ENCODE measurements around the gene STXBP6.

Gene STXBP6

DNA sequence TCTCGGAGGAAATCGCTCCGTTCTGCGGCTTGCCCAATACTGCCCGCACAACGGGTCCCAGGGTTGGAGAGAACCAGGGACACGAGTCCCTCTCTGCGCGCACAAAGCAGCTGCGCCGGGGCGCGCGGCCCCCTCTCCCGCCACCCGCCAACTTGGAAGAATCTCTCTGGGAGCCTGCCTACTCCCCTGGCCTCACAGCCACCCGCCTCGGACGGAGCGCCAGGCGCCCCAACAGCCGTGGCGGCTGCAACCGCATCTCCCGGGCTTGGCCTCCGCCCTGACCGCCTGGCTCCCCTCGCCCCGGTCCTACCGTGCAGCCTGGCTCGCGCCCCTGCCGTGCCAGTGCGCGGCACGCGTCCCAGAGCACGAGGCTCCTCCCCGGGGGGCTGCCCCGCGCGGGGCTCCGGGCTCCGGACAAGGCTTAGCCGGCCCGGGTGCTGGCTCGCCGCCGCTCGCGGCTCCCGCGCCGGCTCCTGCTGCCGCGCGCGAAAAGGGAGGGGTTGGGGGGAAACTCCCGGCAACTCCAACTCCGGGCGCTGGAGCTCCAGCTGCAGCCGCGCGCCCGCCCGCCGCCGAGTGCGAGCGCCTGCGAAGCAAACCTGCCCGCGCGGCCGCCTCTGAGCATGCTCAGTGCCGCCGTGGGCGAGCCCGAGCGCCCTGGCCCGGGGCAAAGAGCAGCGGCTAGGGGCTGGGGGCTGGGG lies at the start of gene STXBP6:
STXBP6 (minus strand) TSS at position 580 of the 701 bp plus-strand sequence. CDS start 75,329 bp downstream, outside the sequence.
- in situ Hi-C loops (cut with MboI; ENCODE audit: low sequenced_read_pairs), result no loop called here

DNA sequence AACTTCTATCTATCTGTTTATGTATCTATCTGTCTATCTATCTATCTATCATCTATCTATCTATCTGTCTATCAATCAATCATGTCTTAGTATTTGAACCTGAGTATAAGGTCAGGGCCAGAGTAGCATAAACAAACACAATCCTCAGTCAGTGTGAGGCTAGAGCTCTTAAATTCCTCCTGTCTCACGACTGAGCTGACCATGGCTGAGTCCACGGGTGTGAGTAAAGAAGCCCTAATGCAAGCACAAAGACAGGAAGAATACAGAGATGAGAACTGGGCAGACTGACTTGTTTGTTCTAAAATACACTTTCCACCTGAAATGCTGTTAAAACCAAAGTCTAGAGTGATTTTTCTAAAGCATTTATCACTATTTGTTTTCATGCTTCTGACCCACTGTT lies 47.2 kb upstream of the STXBP6 start:
- in situ Hi-C loops (cut with MboI; ENCODE audit: low sequenced_read_pairs), result no loop called here

DNA sequence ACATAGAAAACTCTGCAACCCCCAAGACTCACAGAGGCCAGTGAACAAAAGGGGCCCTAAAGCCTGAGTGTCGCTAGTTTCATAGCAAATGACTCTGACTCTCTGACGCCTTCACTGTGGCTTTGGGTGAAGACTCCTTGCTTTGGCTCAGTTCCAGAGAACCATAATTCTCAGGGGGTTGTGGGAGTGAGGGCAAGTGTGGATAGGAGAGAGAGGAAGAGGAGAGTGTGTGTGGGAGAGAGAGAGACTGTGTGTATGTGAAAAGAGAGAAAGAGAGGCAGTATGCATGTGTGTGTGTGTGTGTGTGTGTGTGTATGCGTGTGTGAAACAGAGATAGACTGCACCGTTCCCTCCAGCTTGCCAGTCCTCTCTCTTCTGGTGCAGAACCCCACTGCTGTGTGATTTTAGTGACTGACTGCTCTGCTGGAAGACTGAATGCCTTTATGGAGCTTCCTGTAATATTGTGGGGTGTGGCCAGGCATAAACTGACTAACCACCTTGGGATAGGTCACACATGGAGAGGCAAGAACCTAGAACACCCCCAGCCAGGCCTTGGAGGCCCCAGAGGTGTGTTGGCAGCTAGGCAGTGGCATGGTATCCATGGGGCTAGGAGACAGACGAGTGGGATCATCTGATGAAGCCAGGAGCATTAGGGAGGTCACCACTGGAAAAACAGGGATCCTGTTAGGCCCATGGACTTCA lies 45.9 kb upstream of the STXBP6 start:
- in situ Hi-C loops (cut with MboI; ENCODE audit: low sequenced_read_pairs), result no loop called here

DNA sequence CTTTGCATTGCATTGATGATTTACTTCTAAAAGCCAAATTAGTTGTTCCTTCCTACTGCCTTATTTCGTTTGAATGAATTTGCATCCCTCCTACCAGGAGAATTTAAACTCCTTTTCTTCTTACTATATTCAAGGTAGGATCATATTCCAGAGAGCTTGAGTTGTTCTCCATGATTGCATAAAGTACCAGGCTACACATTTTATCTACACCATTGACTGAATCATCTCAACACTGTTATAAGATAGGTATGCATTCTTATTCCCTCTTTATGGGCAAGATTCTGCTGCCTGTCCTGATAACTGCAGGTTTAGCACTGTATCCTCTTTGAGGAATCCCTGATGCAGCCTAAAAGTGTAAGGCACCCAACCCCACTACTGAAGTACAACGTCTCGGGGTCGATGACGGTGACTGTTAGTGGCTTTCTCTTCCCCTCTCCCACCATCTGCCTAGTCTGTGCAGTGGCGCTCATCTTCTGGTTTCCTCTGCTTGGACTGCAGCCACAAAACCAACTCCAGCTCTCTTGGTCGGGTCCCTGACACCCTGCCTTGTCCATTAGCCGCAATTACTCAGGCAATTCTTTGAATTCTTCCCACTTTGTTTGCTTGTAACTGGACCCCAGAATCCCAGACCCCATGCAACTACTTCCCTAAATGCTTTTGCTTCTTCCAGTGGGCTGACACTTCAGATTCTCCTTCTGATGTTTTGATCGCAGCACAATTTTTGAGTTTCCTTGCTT lies 44.4 kb upstream of the STXBP6 start:
- in situ Hi-C loops (cut with MboI; ENCODE audit: low sequenced_read_pairs), result no loop called here

DNA sequence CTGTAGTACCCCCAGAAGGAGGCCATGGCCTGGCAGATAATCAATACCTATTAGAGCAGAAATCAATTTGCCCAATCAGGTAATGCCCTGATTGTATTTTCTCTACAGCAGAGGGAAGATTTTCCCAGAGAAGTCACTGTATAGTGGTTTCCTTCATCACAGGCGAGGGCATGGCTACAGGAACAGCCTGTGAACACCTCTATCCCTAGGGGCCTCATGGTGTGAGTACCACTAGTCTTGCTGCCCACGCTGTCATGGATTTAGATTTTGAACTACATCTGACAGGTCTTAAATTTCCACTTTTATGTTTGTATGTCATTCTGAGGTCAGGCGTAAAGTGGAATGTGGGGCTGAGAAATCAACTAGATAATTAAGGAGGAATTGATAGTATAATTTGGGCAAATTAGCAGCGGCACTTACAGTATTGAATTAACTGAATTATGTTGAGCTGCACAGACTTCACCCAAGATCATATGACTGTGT lies 42.4 kb upstream of the STXBP6 start:
- in situ Hi-C loops (cut with MboI; ENCODE audit: low sequenced_read_pairs), result no loop called here

DNA sequence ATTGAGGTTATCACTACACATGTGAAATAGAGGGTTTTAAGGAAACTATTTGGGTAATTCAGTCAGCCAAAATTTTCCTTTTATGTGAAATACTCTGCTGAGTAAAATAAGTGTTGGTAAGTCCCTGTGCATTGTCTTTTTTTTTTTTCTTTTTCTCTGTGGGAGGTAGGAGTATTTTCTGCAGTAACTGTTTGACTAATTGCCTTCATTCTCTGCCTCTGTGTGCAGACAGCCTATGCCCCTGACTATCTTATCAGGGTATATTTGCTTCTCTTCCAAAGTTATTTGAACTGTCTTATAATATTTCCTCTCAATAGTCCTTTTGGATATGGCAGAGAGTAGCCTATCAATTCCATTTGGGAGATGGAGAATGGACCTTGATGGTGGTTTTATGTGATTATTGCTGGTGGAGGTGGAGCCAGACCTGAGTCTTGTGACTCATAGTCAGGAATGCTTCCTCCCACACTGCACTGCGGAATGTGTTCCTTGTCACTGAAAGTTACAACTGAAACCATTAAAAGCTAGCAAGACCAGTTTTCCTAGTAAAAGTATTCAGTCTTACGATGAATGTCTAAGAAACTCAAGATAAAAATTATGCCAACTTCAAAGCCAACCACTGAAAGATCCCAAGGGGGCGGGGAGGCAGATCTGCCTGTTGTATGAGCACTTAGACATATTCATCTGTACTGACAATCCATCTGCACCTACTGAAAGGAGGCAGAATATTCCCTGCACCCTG lies 40.9 kb upstream of the STXBP6 start:
- in situ Hi-C loops (cut with MboI; ENCODE audit: low sequenced_read_pairs), result no loop called here

DNA sequence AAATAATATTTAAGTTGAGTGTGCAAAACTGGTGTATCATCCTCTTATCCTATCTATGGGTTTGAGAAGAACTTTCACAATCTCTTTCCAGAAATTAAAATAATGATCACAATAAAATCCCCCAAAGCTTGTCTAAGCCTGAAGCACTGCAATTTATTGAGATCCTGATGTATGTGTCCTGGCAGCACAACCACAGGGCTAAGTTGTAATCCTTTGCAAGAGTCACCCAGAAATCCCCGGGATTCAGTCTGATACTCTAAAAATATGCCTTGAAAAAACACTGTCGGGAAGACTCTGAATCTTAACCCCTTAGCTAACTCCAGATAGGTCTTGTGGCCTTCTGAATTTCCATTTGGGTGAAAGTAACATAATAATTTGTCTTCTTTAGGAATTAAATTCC lies 40.3 kb upstream of the STXBP6 start:
- in situ Hi-C loops (cut with MboI; ENCODE audit: low sequenced_read_pairs), result no loop called here

DNA sequence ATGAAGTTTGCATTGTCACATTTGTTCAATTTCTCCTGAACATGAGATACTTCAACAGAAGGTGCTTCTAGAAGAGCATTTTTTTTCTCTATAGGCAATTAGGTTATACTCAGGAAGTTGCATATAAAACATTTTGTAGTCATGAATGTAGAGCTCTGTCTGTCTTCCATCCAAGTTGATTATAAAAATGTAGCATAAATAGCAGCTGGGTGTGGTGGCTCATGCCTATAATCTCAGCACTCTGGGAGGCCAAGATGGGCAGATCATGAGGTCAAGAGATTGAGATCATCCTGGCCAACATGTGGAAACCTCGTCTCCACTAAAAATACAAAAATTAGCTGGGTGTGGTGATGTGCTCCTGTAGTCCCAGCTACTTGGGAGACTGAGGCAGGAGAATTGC lies 39.5 kb upstream of the STXBP6 start:
- in situ Hi-C loops (cut with MboI; ENCODE audit: low sequenced_read_pairs), result no loop called here

DNA sequence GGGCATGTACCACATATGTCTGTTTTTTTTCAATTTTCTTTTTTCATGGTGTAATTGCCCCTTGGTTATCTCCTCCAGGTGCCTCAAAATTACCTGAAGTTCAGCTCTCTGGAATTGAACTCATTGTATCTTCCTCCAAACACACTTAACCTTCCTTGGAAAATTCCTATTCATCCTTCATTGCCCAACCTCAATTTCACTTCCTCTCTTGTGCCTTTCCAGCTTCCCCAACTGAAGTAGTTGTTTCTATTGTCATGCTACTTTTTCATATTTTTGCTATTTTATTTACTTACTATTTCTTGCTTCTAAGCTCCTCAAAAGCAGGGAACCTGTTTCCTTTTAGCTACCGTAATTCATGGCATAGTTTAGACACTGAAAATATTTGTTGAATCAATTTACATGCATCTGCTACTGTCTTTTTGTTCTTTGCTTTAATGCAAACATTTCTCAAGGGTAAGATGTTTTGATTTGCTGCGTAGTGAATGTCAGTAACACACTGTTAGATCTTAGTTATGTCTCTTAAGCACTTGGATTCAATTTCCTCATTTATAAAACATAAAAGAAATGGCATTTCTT lies 37.0 kb upstream of the STXBP6 start:
- in situ Hi-C loops (cut with MboI; ENCODE audit: low sequenced_read_pairs), result no loop called here

DNA sequence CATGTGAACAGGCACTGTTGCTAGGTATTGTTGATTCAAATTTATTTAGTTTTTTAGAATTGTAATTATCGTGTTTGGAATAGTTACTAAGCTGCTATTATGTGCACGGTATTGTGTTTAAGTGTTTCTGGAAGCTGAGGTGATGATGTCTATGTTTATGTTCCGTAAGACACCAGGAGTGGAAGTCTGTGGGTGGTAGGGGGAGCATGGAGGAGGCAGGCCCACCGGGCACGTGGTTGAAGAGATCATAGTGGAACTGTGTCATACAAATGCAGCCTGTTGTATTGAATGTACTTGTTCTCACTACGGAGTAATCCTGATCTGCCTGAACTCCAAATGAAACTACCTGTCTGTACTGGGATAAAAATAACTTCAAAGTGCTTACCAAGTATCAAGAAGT lies 36.1 kb upstream of the STXBP6 start:
- in situ Hi-C loops (cut with MboI; ENCODE audit: low sequenced_read_pairs), result no loop called here

DNA sequence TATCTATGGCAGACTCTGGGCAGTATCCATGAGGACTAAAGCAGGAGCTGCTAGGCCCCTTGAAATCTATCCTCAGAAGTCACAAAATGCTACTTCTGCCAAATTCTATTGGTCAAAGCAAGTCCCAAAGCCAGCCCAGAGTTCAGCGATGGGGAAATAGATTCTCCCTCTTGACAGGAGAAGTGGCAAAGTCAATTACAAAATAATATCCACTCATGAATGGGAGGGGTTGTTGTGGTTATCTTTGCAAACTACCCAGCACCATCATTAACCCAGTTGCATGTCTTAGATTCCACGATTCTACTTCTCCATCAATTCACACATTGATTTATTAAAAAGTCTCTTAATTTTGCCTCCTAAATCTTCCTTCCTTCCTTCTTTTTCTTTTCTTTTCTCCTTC lies 30.7 kb upstream of the STXBP6 start:
- in situ Hi-C loops (cut with MboI; ENCODE audit: low sequenced_read_pairs), result no loop called here

DNA sequence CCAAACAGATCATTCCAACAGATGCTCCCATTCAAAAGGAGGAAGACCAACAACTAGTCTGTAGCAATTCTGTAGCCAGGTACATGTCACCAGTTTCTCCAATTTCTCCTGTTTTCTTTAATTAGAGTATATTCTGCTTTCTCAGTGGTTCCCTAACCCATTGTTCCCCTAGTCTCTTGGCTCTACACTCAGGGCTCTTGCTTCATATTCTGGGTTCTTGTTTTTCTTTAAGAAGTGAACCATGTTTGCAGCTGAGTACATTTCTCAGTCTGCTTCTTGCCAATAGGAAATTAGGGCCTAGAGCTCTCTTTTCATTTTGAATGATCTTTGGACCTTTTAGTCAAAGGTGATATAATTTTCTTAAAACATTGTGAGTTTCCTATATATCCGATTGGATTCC lies 29.4 kb upstream of the STXBP6 start:
- in situ Hi-C loops (cut with MboI; ENCODE audit: low sequenced_read_pairs), result no loop called here

DNA sequence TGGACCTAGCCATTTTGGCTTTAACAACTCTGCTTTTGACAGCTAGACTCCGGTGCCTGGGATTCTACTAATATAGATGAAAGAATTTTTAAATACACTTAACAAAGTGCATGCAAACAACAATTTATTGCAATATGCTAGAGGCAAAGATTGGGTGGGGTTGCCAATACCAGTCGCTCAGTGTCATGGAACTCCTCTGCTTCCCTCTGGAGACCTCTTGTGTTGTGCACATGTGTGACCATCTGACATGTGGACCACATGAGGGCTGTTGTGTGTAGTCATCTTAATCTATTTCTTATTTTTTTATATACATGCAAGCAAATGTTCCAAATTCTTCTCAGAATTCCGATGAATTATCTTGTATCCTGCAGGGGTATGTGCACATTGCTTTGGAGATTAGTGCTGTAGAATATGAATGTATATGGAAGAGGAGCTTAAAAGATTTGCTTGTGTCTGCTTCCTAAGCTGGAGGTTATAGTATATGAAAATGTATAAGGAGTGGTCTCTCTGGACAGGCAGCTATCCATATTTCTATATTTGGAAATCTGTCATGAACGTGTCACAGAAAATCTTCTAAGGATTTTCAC lies 24.2 kb upstream of the STXBP6 start:
- in situ Hi-C loops (cut with MboI; ENCODE audit: low sequenced_read_pairs), result no loop called here

DNA sequence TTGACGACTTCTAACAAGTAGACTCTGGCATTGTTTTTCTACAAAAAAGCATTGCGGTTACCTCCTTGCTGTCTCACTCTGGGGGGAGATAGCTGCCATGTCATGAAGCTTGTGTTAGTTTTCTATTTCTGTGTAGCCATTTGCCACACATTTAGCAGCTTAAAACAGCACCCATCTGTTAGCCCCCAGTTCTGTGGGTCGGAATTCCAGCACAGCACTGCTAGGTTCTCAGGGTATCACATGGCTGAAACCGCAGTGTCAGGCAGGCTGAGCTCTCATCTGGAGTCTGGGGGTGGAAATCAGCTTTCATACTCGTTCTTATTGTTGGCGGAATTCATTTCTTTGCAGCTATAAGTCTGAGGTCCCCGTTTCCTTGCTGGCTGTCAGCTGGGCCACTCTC lies 19.9 kb upstream of the STXBP6 start:
- in situ Hi-C loops (cut with MboI; ENCODE audit: low sequenced_read_pairs), result no loop called here

DNA sequence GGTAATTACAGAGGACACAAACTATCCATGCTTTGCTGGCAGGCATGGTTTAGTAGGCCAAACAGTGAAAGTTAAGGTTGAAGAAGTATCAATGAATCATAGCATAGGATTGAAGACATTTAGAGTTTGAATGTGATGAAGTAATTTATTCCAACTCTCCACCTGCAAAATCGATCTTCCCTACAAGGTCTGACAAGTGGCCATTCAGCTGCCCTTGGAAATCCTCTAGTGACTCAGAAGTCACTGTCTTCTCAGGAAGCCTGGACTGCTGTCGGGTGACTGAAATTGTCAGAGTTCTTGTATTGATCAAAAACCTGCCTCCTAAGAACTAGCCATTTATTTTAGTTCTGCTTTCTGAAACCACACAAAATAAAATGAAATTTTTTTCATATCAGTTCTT lies 17.7 kb upstream of the STXBP6 start:
- in situ Hi-C loops (cut with MboI; ENCODE audit: low sequenced_read_pairs), result no loop called here

DNA sequence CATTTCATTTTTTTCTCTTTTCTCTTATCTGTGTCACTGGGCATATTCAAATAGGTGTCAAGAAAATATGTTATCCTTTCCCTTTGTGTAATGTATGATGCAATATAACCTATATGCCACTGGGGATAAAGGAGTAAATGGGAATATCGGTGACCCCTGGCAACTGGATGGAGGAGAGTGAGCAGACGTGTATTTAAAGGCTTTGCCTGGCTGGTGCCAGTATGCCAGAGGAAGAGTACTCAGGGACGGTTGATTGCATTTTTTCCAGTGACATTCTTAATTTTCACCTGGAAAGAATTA lies 12.0 kb upstream of the STXBP6 start:
- in situ Hi-C loops (cut with MboI; ENCODE audit: low sequenced_read_pairs), result no loop called here

DNA sequence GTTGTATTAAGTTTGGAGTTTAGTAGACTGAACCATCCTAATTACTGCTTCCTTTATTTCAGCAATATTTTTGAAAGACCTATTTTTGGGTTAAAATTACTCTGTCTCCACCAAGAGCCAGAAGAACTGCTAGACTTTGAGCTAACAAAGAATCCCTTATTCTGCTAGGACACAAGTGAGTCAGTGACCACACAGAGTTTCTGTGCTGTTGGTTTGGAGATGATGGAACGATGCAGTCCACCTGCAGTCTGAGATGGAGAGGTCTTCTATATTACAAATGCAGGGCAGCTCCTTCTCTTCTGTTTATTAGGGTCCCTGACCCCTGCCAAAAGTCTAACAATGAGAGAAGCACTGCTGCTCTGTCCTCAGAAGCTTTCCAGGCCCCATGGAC lies 6.7 kb upstream of the STXBP6 start:
- in situ Hi-C loops (cut with MboI; ENCODE audit: low sequenced_read_pairs), result no loop called here

DNA sequence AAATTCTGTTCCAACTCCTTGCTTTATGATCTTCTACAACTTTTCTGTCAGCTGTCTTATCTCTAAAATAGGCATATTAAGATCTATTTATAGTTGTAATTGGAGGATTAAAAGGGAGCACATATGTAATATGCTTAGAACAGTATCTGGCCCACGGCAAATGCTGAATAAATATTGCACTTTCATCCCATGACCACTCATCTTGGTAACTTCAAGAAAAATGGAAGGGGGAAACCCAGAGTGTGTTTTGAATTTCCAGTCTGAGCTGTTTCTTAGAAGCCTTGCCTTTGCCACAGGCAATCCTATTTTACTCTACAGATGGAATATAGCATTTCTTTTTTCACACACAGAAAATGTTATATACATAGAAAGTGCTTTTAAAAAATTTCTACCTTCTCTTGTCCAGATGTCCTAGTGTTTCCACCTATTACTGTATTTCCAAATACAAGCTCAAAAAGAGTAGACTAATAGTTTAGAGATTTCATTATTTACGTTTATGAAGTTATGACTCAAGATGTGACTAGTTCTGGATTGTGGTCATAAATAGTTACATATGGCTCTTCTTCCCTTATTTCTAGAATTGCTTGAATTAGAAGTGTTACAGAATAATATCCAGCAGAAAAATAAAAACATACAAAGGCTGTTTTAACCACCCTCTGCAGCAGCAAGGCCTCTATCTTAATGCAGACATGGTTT lies 6.2 kb upstream of the STXBP6 start:
- in situ Hi-C loops (cut with MboI; ENCODE audit: low sequenced_read_pairs), result no loop called here

DNA sequence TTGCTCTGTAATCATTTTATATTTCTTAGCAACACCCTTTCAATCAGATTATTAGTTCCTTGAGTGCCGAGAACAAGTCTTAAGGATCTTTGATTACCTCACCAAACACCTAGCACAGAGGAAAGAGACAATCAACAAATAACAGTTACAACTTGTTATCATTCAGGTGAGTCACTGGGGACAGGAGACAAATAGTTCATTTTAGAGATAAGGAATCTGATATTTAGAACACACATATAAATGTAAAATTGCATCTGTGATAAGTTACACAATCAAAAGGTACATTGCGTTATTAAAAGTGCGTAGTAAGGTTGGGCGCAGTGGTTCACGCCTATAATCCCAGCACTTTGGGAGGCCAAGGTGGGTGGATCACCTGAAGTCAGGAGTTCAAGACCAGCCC lies 5.1 kb upstream of the STXBP6 start:
- in situ Hi-C loops (cut with MboI; ENCODE audit: low sequenced_read_pairs), result no loop called here

DNA sequence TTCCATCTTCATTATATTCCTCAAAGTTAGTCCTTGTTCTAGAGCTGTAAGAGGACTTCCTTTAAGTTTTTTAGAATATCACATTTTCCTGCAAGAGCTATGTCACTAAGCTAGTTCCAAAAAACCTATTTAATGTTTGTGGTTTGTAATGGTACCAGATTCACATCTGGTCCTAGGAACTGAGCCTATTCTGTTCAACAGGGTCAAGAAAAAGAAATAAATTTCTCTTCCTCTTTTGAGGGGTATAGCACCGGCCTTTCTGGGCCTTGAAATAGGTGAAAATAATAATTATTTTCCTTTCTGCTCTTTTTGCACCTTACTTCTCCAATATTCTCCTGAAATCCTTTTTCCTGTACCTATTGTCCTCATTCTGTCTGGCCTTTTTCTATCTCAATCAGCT lies 3.6 kb upstream of the STXBP6 start:
- in situ Hi-C loops (cut with MboI; ENCODE audit: low sequenced_read_pairs), result no loop called here
